Gastrocnemius medialis (tissue), 4 donors: ENCODE data around the gene NSF. TPM values are rescaled to one million over a fixed set of nuclear protein-coding genes. Genes with fewer than 3 reads are reported as not detected.

Experiments used
- ATAC-seq, 2 donors: fragments of 150-250 bp; one replicate each; pipeline ENCODE4 v1.9.1; 2016
- DNase-seq, 2 donors: peaks; one replicate each; pipeline ENCODE4 v3.0.0-alpha.2; 2019
- H3K27ac ChIP-seq, 4 donors: fragments of 200-600 bp; sonication (generic); 1 replicate in 1 of 4; 2 replicates in 3 of 4; pipeline ENCODE4 v1.5.1; 2016 to 2018; ENCODE audit warnings: mild to moderate bottlenecking in 2 of 4, moderate library complexity in 1 of 4
- H3K27me3 ChIP-seq, 3 donors: fragments of 200-600 bp; sonication (generic) in 2 of 3; 1 replicate in 1 of 3; 2 replicates in 2 of 3; pipeline versions ENCODE4 v1.5.1 to v1.6.0; 2016 to 2019; ENCODE audit warnings: mild to moderate bottlenecking in 1 of 3, moderate library complexity in 1 of 3
- H3K36me3 ChIP-seq, 2 donors: fragments of 200-600 bp; sonication (generic) in 1 of 2; one replicate each; pipeline ENCODE4 v1.5.1; 2017 to 2018
- H3K4me1 ChIP-seq, 2 donors: fragments of 200-600 bp; sonication (generic) in 1 of 2; one replicate each; pipeline ENCODE4 v1.5.1; 2016 to 2017; ENCODE audit warnings: mild to moderate bottlenecking in 2 of 2
- H3K4me3 ChIP-seq, 4 donors: fragments of 200-600 bp; sonication (generic) in 3 of 4; 1 replicate in 1 of 4; 2 replicates in 3 of 4; pipeline ENCODE4 v1.5.1; 2016 to 2019; ENCODE audit warnings: mild to moderate bottlenecking in 2 of 4
- H3K9me3 ChIP-seq, 3 donors: fragments of 200-600 bp; sonication (generic) in 2 of 3; 1 replicate in 1 of 3; 2 replicates in 2 of 3; pipeline ENCODE4 v1.5.1; 2016 to 2019
- POLR2A ChIP-seq, 2 donors: fragments of 450-650 bp; IDR thresholded peaks; one replicate each; pipeline ENCODE4 v1.6.1; 2017; ENCODE audit warnings: antibody characterized with exemption in 2 of 2, mild to moderate bottlenecking in 2 of 2, moderate library complexity in 2 of 2
- in situ Hi-C, 4 donors: fragments of 200-750 bp; cut with MboI; loops; one replicate each; pipeline versions ENCODE4 v1.15.0 to v1.8.0; 2017; ENCODE audit warnings: low sequenced_read_pairs in 4 of 4
- intact Hi-C: fragments of 100-400 bp; cut with DNase I; formaldehyde crosslinking; loops from one replicate; pipeline ENCODE4 v1.15.1; 2023; ENCODE audit warnings: low total_unique reads
- total RNA-seq, 4 donors: library from RNA; depleted of rRNA; stranded (reverse); fragments of >200 nt; gene quantifications; one replicate each; pipeline versions ENCODE4 v1.1.0 to v1.2.3, GENCODE V29; 2016
- TF ChIP-seq, protein P1 (sequence below), 5 experiments: fragments of 450-650 bp in 3 of 5; fragments of 200-600 bp in 2 of 5; sonication (generic) in 2 of 5; IDR thresholded peaks in 4 of 5; conservative IDR thresholded peaks in 1 of 5; 1 replicate in 4 of 5; 2 replicates in 1 of 5; pipeline ENCODE4 v1.5.1; 2016 to 2019; ENCODE audit warnings: antibody characterized with exemption in 5 of 5, mild to moderate bottlenecking in 3 of 5, moderate library complexity in 3 of 5

Gene NSF
- total RNA-seq, 4 donors from 2014 or later, result 24.5 to 67.0 (median 42.5) TPM

- Histone ChIP-seq H3K27ac (no peak overlapping the region), H3K4me3 (no peak overlapping the region), H3K27me3 (no peaks in the 10 kb centered on the region), H3K36me3 (no peaks in the 10 kb centered on the region), H3K4me1 (no peaks in the 10 kb centered on the region), H3K9me3 (no peaks in the 10 kb centered on the region)
- no peak for ATAC-seq
- no peak for TF ChIP-seq POLR2A (IDR thresholded peaks at IDR 0.05)
- TF ChIP-seq, protein P1, sequence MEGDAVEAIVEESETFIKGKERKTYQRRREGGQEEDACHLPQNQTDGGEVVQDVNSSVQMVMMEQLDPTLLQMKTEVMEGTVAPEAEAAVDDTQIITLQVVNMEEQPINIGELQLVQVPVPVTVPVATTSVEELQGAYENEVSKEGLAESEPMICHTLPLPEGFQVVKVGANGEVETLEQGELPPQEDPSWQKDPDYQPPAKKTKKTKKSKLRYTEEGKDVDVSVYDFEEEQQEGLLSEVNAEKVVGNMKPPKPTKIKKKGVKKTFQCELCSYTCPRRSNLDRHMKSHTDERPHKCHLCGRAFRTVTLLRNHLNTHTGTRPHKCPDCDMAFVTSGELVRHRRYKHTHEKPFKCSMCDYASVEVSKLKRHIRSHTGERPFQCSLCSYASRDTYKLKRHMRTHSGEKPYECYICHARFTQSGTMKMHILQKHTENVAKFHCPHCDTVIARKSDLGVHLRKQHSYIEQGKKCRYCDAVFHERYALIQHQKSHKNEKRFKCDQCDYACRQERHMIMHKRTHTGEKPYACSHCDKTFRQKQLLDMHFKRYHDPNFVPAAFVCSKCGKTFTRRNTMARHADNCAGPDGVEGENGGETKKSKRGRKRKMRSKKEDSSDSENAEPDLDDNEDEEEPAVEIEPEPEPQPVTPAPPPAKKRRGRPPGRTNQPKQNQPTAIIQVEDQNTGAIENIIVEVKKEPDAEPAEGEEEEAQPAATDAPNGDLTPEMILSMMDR (IDR thresholded peaks at IDR 0.05 in 4 of 5, conservative IDR thresholded peaks at IDR 0.05 in 1 of 5), result no peak
- DNase-seq, result no peak
- intact Hi-C loops (no loop called here), in situ Hi-C loops (no loop called here)
Measured at GRCh38 chr17:46783031-46783593, 192.6 kb downstream of the NSF start.

DNA sequence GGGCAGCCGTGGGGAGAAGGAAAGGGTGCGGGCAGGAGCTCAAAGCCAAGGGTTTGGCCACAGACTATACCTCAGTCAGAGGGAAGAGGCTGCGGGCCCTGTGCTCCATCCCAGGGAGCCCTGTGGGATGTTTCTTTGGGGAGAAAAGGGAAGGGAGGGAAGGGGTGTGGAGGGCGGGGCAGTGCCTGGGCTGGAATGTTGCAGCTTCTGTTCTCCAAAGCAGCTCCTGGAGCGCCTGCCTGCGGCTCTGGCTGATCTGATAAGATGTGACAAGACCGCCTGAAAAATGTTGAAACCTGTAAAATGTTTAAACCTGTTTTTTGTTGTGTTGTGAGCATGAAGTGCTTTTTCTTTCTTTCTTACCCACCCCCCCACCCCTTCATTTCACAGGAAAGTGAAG is 195.2 kb downstream of the NSF start:
- Histone ChIP-seq H3K36me3 (no peaks in the 10 kb centered on the region), H3K4me1 (no peaks in the 10 kb centered on the region), H3K27ac (no peak overlapping the region), H3K27me3 (peaks cover 0 to 9% (median 4%) of the 10 kb centered on the region in 3 donors), H3K4me3 (no peak overlapping the region), H3K9me3 (no peaks in the 10 kb centered on the region)
- intact Hi-C loops (no loop called here), in situ Hi-C loops (no loop called here)
- ATAC-seq, result no peak
- no peak for DNase-seq
- TF ChIP-seq, protein P1 (IDR thresholded peaks at IDR 0.05 in 4 of 5, conservative IDR thresholded peaks at IDR 0.05 in 1 of 5), result no peak
- TF ChIP-seq POLR2A (IDR thresholded peaks at IDR 0.05), result no peak

GRCh38 chr17:46787478-46787877 is 197.0 kb downstream of the NSF start:
- Histone ChIP-seq H3K36me3 (no peaks in the 10 kb centered on the region), H3K9me3 (no peaks in the 10 kb centered on the region), H3K27me3 (peaks cover 0 to 13% (median 11%) of the 10 kb centered on the region in 3 donors), H3K27ac (no peak overlapping the region), H3K4me3 (no peak overlapping the region), H3K4me1 (no peaks in the 10 kb centered on the region)
- no peak for ATAC-seq
- intact Hi-C loops (no loop called here), in situ Hi-C loops (no loop called here)
- no peak for TF ChIP-seq POLR2A (IDR thresholded peaks at IDR 0.05)
- TF ChIP-seq, protein P1 (IDR thresholded peaks at IDR 0.05 in 4 of 5, conservative IDR thresholded peaks at IDR 0.05 in 1 of 5), result no peak
- DNase-seq, result no peak

- no peaks in the 10 kb centered on the region for H3K9me3 ChIP-seq
- TF ChIP-seq, protein P1 (IDR thresholded peaks at IDR 0.05 in 4 of 5, conservative IDR thresholded peaks at IDR 0.05 in 1 of 5), result no peak
- no peak for TF ChIP-seq POLR2A (IDR thresholded peaks at IDR 0.05)
- in situ Hi-C loops, result no loop called here
- no peak overlapping the region for H3K27ac ChIP-seq
- intact Hi-C loops, result no loop called here
- no peak overlapping the region for H3K4me3 ChIP-seq
- ATAC-seq (no peak), DNase-seq (no peak)
- H3K27me3 ChIP-seq, result peaks cover 0 to 17% (median 11%) of the 10 kb centered on the region in 3 donors
- no peaks in the 10 kb centered on the region for H3K4me1 ChIP-seq
- no peaks in the 10 kb centered on the region for H3K36me3 ChIP-seq
Measured at GRCh38 chr17:46788300-46788699, 197.8 kb downstream of the NSF start.

DNA sequence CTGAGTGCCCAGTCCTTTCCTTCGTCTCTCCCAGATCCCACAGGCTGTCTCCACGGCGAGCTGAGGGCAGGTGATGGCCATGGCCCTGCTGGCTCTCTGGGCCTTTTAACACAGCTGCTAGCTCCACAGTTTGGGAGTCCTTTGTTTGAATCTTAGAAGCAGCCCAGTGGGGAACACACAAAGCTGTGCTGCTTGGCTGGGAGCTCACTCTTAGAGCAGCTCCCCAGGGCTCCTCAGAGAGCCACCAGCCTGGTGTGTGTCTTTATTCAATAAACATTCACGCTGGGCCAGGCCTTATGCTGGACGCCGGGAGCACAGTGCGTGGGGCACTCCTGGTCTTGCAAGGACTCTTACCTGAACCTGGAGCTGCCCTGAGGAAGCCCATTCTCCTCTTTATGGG is 198.3 kb downstream of the NSF start:
- Histone ChIP-seq H3K36me3 (no peaks in the 10 kb centered on the region), H3K27ac (no peak overlapping the region), H3K27me3 (peaks cover 0 to 17% (median 11%) of the 10 kb centered on the region in 3 donors), H3K4me1 (no peaks in the 10 kb centered on the region), H3K4me3 (no peak overlapping the region), H3K9me3 (no peaks in the 10 kb centered on the region)
- intact Hi-C loops, result no loop called here
- ATAC-seq, result no peak
- no peak for DNase-seq
- in situ Hi-C loops, result no loop called here
- TF ChIP-seq, protein P1 (IDR thresholded peaks at IDR 0.05 in 4 of 5, conservative IDR thresholded peaks at IDR 0.05 in 1 of 5), result no peak
- no peak for TF ChIP-seq POLR2A (IDR thresholded peaks at IDR 0.05)
